NCI-H1694 treated with DMSO at 0.1 percent for 48 hours (cell line): Measurements from ENCODE around the gene AOAH.
"Not testable (repeated sequence)": the region's sequence is repeated elsewhere in the genome, so short reads cannot be mapped to it uniquely, and the experiment has no call there.

ENCODE experiments used
- DNase-seq: peaks from one replicate; lab custom pipeline; 2025; lab: John Stamatoyannopoulos, UW

The AOAH gene

DNA sequence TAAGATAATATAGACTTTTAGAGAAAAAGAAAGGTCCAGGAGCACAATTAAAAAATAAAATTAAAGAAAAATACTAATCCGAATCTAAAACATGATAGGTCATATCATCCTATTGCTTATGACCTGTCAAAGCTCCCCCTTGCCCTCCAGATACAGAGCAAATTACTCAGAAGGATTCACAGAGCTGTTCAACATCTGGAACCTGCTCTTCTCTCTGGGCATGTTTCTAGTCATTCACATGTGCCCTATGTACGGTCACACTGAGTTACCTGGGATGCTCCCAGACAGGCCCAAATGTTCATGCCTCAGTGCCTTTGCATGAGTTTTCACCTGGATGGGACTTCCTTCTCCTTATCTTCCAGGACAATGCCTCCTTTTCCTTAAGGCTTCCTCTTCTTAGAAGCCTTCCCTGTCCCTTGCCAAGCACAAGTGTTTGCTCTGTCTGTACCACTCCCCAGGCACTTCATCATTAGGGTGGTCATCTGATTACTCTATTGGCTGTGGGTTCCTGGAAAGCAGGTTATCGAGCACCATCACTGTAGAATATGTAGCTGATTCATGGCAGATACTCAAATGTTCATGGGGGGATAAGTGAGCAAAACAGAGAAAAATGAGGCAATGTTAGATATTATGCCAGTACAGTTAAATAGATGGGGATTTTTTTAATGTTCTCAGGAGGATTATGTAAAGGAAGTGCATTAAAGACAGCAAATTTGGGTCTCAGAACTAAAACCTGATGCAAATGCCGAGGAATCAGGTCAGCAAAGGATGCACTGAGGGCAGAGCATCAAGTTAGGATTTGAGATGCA, 12.0 kb upstream of the AOAH start:
- no peak for DNase-seq

DNA sequence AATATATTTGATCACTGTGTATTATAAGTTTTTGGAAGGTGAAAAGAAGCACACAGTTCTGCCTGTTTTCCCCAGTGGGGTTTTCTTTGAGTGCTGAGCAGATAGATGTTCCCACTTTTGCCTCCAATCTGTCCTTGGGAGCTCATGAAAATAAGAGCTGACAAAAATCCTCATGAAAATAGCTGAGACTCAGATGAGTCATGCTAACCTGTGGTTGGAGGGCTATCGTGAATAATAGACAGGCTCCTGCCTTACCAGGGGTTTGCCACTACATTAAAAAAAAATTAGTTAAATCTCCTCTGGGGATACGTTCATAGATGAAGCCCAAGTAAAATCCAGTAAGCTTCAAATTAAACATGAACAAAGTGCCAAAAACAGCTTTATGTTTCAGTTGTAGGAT, 10.9 kb upstream of the AOAH start:
- no peak for DNase-seq

DNA sequence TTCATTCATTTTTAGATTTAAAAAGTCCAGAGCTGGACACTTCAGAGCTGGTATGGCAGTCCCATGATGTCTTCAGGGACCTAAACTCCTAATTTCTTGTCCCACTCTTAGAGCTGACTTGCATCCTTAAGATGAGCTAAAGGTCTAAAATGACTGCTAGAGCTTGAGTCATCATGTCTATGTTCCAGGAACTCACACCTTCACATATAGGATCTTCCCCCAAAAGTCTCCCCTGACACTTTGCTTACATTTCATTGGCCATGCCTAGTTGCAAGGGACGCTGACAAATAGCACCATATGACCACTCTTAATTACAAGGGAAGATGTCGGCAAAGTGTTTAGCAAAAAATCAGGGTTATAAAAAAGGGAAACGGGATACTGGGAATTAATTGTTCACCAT, 10.4 kb upstream of the AOAH start:
- DNase-seq = no peak

DNA sequence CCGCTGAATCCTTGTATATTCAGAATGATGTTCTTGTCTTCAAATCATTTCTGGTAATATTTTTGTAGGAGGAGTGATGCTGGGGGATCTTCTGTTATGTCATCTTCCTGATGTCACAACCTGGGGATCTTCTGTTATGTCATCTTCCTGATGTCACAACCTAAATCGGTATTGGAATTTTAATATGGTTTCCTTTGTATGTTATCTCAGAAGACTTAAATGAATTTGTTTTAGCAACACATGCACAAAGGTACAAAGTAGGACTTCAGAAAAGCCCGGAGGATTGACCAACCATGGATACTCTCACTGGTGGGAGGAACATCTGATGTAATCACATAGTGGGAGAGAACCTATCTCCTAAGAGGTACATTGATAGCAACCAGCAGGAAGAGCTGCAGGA, 9.1 kb upstream of the AOAH start:
- no peak for DNase-seq

DNA sequence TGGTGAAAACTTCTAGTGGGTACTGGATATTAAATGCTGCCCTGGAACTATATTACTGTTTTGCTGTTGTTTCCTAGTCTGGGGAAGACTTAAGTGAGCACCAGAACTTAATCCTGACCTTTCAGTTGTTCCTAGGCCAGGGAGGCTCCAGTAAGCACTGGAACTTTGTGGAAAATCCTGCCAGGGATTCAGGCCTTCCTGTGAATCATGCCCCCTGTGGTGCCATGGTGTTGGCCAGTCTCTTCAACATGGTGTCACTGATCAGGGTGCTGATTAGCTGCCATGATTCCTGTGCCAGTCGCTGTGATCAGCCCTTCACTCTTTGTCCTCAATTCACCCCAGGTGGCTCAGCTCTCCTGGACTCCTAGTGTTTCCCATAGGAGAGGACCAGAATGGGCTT, 8.5 kb upstream of the AOAH start:
- no peak for DNase-seq

DNA sequence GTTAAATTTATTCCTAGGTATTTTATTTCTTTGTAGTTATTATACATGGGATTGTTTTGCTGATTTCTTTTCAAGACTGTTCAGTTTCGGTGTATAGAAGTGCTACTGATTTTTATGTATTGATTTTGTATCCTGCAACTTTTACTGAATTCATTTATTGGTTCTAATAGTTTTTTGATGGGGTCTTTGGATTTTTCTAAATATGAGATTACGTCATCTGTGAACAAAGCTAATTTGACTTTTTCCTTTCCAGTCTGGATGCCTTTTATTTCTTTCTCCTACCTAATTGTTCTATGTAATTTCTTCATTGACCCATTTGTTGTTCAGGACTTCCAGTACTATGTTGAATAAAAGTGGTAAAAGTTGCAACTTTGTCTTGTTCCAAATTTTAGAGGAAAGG, 5.8 kb upstream of the AOAH start:
- no peak for DNase-seq

DNA sequence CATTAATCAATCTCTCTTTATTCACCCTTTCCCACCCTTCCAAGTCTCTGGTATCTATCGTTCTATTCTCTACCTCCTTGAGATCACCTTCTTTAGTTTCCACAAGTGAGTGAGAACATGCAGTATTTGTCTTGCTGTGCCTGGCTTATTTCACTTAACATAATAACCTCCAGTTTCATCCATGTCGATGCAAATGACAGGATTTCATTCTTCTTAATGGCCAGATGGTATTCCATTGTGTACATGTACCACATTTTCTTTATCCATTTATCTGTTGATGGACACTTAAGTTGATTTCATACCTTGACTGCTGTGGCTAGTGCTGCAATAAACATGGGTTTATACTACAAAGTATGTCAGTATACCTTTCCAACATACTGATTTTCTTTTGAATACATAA, 3.8 kb upstream of the AOAH start:
- no peak for DNase-seq

DNA sequence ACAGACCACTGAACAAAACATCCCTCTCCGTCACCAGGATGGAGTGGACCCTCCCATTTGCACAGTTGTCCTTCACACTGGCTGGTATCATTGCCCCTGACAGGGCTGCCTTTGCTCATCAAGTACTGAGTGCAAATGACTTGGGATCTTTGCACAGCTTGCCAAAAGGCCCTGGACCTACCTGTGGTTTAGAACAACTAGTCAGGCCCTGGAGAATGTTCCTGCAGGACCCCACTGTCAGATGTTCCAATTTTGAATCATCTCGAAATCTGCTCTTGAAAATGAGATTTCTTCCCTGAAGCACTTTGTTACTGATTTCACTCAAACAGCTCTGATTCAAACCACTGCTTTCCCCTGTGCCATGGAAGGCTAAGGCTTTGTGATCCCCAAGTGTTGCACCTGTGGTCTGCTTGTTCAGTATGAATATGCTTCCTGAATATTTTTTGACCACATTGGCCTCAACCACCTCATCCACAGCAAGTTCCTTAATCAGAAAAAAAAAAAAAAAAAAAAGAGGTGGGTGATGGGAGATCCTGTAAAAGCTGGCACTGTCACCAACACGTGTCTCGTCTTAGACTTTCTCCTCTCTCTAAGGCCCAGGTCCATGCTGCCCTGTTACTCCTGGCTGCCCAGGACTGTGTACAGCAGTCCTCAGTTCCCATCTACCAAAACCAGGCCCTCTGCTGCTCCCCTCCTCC, 2.7 kb upstream of the AOAH start:
- no peak for DNase-seq

DNA sequence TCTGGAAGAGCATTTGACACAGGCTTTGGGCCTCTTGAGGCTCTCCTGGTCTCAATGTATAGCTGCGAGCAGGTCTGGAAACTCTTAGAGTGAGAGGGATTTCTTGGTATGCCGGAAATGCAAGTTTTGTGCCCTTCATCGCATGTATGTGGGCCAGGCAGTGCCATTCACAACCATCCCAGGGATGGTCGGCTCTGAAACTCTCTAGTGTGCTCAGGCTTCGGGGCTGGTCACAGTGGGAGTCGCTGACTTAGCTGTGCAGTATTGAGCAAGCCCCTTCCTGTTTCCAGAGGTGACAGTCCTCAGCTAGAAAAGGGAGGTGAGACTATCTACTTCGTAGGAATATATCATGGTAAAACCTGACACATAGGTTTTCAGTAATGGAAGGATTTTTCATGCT, 2.0 kb upstream of the AOAH start:
- no peak for DNase-seq

DNA sequence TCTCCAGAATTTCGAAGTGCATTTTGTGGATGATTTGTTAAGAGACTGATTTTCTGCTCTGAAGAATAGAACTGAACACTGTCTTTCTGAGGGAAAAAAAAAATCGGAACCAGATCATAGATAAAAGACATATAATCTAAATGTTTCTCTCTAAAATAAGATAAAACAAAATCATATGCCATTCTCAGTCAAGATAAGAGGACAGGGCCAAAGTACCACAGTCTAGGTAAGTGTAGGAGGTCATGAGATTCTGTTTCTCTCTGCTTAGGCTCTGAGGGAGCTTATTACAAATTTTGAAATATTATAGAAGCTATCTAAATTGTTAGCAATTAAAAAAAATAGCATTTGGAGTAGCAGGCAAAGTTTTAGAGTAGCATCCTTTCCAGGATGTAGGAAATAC, 702 bp upstream of the AOAH start:
- no peak for DNase-seq

DNA sequence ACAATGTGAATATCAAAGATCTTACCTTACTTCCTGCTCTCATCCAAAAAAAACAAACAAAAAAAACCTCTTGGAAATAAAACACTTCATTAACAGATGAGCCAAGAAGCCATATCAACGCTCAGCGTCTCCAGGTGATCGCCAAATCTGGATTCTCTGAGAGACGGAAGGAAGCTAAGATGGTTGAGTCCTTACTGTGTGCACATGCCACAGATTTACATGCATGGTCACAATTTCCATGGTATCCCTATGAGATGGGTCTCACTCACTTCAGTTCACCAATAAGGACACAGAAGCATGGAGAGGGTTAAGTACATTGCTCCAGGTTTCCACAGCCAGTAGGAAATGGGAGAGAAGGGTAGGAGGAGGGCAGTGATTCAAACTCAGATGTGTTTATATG, 1.0 kb downstream of the AOAH start:
- DNase-seq = no peak

DNA sequence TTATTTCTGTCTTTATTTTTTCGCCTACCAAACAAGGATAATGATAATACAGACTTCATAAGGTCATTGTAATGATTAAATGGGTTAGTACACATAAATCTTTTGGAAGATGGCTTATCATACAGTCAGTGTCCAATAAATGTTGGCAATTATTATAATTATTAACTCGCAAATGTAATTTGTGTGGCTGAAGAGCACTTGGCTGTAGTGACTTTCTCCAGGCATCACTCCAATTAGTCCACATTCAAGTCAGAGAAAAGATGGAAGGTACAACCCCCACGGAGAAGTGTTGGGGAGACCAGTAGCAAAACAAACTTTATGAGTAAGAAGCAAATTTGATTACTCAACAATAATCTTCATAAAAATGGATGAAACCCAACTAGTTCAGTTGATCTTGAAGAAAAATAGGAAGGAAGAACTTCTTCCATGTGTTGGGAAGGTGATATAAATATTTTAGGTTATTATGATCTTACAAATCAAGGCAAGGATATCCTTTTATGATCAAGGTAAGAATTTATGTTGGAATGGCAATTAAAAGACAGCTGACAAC, 5.1 kb downstream of the AOAH start:
- no peak for DNase-seq

DNA sequence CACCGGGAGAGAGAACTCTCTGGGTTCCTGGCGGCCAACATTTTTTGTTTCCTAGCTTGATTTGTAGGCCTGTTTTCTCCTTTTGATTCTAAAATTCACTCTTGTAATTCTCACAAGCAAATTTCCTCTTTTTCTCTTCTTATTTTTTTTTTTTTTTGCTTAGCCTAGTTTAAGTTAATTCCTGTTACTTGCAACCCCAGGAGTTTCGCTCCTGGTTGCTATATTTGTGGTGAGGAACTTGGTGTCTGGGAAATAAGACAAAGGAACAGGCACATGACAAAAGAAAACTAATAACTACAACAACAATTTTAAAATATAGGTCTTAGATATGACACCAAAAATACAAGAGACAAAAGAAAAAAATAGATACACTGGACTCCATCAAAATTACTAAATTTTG, 6.7 kb downstream of the AOAH start:
- DNase-seq = no peak

DNA sequence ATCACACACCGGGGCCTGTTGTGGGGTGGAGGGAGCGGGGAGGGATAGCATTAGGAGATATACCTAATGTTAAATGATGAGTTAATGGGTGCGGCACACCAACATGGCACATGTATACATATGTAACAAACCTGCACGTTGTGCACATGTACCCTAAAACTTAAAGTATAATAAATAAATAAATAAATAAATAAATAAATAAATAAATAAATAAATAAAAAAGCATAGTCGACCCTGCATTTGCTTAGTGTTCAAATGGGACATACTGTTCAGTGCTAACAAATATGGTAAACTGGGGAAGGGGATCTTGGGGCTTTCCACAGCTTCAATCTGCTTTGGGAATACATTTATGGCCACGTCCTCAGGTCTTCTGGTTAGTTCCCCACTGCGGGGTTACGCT, 7.5 kb downstream of the AOAH start:
- DNase-seq = not testable (repeated sequence)

DNA sequence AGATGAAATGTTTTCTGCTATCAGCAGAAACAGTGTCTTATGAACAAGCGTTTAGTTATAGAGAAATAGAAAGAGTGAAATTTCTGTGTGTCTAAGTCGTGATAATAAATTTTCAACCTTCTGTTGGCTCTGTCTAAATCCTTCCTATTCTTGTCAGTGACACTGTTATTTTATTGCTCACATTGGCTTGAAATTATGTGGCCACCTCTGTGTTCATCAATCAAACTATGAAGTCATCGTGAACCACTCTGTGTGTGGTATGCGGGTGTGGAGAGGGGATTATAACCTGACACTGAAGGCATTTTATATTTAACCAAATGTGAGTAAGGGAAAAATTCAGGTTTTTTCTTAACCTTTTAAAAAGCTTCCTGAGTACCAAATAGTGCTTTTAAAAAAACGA, 12.3 kb downstream of the AOAH start:
- DNase-seq = no peak

DNA sequence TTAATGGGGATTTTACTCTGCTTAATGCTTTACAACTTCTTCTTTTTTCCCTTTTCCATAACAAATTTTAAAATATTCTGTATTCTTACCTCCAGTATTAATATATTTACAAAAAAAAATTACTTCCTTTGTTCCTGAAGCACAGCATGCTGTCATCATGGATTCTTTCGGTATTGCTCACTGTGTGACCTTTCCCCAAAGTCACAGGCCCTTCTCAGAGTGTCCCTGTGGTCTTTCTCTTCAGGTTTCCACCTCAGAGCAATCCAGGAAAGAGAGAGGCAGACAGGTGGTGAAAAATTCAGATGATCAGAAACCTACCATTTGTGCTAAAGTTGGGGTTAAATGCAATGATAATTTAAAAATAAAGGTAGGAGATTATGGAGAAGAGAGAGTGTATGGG, 13.0 kb downstream of the AOAH start:
- DNase-seq = no peak

DNA sequence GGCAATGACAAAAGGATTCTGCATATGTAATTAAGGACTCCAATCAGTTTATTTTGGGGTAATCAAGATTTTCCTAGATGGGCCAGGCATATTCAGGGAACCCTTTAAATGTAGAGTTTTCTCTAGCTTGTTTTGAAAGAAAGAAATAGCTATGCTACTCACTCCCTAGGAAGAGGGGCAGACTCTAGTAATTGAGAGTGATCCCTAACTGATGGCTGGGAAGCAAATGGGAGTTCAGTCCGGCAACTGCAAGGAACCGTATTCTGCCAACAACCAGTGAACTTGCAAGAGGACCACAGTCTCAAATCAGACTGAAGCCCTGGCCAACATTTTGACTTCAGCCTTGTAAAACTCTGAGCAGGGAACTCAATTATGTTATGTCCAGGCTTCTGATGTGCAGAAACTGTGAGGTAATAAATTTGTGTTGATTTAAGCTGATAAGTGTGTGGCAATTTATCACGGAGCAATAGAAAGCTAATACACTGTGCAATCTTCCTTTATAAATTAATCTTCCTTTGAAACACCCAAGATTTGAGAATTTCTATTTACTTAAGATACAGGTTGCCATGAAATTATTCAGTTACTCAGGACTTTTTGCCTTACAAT, 14.0 kb downstream of the AOAH start:
- no peak for DNase-seq

DNA sequence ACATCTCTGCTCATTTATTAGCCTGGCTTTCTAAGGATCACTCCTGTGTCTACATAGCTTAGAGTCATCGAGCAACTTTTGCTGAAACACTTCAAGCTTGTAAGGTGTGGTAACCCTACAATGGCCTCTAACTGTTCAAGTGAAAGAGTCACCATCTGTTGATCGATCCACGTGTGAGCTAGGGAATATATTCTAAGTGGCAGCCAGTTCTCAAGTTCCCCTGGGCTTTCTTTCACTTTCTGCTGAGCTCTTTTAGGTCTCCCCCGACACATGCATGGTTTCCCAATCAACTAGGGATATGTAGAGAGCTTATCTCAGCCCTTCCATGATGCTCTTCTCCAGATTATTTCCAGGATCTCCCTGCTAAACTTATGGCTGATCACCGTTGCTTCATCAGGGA, 15.5 kb downstream of the AOAH start:
- no peak for DNase-seq

DNA sequence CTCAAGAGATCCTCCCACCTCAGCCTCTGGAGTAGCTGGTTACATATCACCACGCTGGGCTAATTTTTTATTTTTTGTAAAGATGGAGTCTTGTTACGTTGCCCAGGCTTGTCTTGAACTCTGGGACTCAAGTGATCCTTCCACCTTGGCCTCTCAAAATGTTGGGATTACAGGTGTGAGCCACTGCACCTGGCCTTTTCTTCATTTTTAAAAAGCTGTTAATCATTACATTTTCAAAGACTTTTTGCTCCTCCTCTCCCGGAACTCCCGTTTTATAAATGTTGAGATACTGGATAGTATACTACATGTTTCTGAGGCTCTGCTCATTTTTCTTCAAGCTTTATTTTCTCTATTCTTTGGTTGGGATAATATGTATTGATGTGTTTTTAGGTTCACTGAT, 16.4 kb downstream of the AOAH start:
- DNase-seq = no peak

DNA sequence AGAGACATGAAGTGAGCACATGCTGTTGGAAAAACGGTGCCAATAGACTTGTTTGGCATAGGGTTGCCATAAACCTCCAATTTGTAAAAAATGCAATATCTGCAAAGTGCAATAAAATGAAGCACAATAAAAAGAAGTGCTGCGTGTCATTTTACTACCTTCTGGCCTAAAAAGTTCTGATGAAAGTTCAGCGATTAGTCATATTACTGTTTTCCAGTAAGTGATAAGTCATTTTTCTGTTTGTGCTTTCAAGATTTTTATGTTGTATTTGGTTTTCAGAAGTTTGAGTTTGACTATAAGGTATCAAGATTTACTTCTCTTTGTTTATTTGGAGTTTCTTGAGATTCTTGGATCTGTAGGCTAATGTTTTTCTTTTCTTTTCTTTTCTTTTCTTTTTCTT, 16.8 kb downstream of the AOAH start:
- no peak for DNase-seq

DNA sequence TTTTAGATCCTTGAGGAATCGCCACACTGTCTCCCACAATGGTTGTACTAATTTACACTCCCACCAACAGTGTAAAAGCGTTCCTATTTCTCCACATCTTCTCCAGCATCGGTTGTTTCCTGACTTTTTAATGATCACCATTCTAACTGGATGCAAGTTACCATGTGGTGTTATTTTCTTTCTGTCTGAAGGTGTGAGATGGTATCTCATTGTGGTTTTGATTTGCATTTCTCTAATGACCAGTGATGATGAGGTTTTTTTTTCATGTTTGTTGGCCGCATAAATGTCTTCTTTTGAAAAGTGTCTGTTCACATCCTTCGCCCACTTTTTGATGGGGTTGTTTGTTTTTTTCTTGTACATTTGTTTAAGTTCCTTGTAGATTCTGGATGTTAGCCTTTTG, 20.4 kb downstream of the AOAH start:
- DNase-seq = not testable (repeated sequence)

DNA sequence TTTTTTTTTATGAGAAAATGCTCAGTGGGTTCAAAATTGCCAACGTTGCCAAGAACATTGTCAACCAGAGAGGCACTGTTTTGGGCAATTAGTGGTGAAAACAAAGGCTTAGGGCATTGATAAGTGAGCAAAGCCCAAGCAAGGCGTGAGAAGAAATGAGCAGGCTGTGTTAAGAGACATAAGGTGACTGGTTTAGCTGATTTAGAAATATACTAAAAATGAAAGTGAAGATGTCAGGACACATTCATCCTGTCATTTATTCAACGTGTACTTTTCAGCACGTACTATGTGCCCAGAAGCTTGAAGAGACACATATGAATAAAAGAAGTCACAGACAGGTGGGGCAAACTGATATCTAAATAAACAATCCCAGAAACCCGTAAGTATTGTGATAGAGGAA, 31.8 kb downstream of the AOAH start:
- no peak for DNase-seq

DNA sequence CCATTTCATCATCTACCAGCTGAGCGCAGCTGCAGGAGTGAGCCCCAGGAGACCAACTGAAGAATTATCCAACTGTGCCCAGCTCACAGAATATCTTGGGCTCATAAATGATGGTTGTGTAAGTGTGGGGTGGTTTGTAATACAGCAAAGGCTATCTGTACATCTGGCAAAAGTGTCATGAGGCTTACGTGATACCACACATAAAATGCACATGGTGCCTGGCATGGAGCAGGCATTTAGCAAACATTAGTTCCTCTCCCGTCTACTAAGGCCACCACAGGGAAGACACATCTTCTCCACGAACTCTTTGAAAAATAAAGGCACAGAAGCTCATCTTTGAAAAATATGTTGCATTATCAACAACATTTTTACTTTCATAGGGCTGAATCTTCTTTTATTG, 32.3 kb downstream of the AOAH start:
- no peak for DNase-seq
